T-helper 17 cell (primary cell): ENCODE results near the gene ARHGAP36. TPM values are rescaled to one million over a fixed set of nuclear protein-coding genes. Genes with fewer than 3 reads are reported as not detected.
A peak's percentile ranks its signal among the peaks of the same experiment; 100 is the strongest.

Experiments used
- ATAC-seq: fragments of 150-1000 bp; cut with Tn5 transposase; 2 replicates; pipeline ENCODE4 v1.10.0; 2021; ENCODE audit warnings: mild to moderate bottlenecking, moderate library complexity
- DNase-seq, 3 donors: peaks; one replicate each; pipeline versions ENCODE4 v3.0.0 to v3.0.0-alpha.2; 2020 to 2021
- H3K9me3 ChIP-seq: one replicate; pipeline ENCODE4 v1.7.0; 2013; ENCODE audit warnings: low read length, mild to moderate bottlenecking; ENCODE audit not compliant: control insufficient read depth, poor library complexity, severe bottlenecking
- H3K27ac Mint-ChIP-seq: one replicate; pipeline ENCODE4 v1.8.0; 2022; ENCODE audit warnings: mild to moderate bottlenecking, moderate library complexity, mixed read lengths
- H3K27me3 Mint-ChIP-seq: one replicate; pipeline ENCODE4 v1.8.0; 2022; ENCODE audit warnings: mixed read lengths
- H3K36me3 Mint-ChIP-seq: one replicate; pipeline ENCODE4 v1.8.0; 2022; ENCODE audit warnings: low read depth, mixed read lengths
- H3K4me1 Mint-ChIP-seq: one replicate; pipeline ENCODE4 v1.8.0; 2022; ENCODE audit warnings: mild to moderate bottlenecking, mixed read lengths
- H3K4me3 Mint-ChIP-seq: one replicate; pipeline ENCODE4 v1.8.0; 2022; ENCODE audit warnings: mild to moderate bottlenecking, moderate library complexity, mixed read lengths
- total RNA-seq, 4 donors: library from RNA in 2 of 4; stranded (reverse) in 2 of 4; gene quantifications; one replicate each; pipeline ENCODE4 v1.2.3 and lab custom pipeline; 2022 to 2026

The ARHGAP36 gene, protein sequence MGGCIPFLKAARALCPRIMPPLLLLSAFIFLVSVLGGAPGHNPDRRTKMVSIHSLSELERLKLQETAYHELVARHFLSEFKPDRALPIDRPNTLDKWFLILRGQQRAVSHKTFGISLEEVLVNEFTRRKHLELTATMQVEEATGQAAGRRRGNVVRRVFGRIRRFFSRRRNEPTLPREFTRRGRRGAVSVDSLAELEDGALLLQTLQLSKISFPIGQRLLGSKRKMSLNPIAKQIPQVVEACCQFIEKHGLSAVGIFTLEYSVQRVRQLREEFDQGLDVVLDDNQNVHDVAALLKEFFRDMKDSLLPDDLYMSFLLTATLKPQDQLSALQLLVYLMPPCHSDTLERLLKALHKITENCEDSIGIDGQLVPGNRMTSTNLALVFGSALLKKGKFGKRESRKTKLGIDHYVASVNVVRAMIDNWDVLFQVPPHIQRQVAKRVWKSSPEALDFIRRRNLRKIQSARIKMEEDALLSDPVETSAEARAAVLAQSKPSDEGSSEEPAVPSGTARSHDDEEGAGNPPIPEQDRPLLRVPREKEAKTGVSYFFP
- not detected for total RNA-seq
- 0 reads per million in 2 donors for total RNA-seq (lab: John Stamatoyannopoulos, UW)

DNA sequence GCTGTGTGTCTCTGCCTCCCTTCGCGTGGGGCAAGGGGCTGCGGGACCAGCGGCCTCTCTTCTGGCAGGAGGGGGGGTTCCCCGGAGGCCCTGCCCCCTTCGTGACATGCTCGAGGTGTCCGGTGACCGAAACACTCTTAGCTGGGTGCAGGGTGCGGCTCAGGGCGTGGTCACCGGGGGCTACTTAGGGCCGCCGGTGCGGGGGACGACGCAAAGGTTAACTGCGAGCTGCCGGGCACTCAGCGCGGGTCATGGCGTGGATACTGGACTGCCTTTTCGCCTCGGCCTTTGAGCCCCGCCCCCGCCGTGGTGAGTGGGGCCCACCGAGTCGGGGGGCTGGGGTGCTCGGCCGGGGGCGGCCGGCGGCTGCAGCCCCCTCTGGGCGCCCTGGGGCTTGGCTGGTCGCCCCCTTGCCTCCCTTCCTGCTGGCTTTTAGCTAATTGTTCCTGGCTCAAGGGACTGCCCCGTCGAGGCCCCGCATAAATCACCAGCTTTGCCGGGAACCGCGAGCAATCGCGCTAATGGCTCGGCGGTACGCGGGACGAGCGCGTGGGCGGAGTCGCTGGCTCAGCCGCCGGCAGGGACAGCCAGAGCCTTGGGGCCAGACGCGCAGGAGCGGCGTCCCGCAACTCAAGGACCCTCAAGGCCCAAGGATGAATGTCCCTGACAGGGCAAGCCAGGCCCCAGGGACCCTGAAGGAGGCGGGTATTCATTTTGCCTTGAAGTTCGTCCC, at the start of gene ARHGAP36:
Gene ARHGAP36, plus strand, starts transcription at position 211 of the 733 bp plus-strand sequence. CDS start 23,320 bp downstream, outside the sequence.
- H3K27me3 Mint-ChIP-seq = peaks cover 28% of the 10 kb centered on the region
- no peaks in the 10 kb centered on the region for H3K36me3 Mint-ChIP-seq
- H3K4me3 Mint-ChIP-seq = peak within 1 kb of the TSS; percentile 55
- no peak within 1 kb of the TSS for H3K27ac Mint-ChIP-seq
- no peak for ATAC-seq
- DNase-seq = no peak
- no peaks in the 10 kb centered on the region for H3K4me1 Mint-ChIP-seq
- no peaks in the 10 kb centered on the region for H3K9me3 ChIP-seq

DNA sequence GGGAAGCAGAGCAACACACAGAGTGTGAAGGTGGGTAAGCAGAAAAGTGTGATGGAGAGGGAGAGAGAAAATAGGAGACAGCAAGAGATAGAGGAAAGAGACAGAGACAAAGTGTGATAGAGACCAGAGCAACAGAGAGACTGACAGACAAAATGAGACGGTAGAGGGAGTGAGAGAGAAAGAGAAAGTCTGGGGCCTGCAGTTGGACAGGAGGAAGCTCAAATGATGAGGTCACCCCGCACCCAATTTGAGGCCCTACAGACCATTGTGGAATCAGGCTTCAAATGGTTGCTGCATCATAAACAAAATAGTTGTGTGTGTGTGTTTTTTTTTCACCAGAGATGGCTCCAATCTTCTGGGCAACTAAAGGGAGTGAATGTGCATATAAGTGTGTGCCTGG, 48.0 kb upstream of the ARHGAP36 start:
- no peaks in the 10 kb centered on the region for H3K9me3 ChIP-seq
- no peak for ATAC-seq

GRCh38 chrX:131025336-131025735, 32.8 kb upstream of the ARHGAP36 start:
- H3K9me3 ChIP-seq = no peaks in the 10 kb centered on the region
- Mint-ChIP-seq H3K4me1 (no peaks in the 10 kb centered on the region), H3K4me3 (no peak overlapping the region), H3K36me3 (no peaks in the 10 kb centered on the region), H3K27ac (no peak overlapping the region), H3K27me3 (peaks cover 4% of the 10 kb centered on the region)
- DNase-seq (no peak), ATAC-seq (no peak)

More for the DNA sequence above, 48.0 kb upstream of the ARHGAP36 start:
- no peak for DNase-seq
- Mint-ChIP-seq H3K36me3 (peaks cover 2% of the 10 kb centered on the region), H3K4me3 (no peak overlapping the region), H3K4me1 (no peaks in the 10 kb centered on the region), H3K27me3 (no peaks in the 10 kb centered on the region), H3K27ac (no peak overlapping the region)

- H3K36me3 Mint-ChIP-seq = no peaks in the 10 kb centered on the region
- ATAC-seq = no peak
These were observed 25.6 kb upstream of the ARHGAP36 start for GRCh38 chrX:131032354-131033230.

DNA sequence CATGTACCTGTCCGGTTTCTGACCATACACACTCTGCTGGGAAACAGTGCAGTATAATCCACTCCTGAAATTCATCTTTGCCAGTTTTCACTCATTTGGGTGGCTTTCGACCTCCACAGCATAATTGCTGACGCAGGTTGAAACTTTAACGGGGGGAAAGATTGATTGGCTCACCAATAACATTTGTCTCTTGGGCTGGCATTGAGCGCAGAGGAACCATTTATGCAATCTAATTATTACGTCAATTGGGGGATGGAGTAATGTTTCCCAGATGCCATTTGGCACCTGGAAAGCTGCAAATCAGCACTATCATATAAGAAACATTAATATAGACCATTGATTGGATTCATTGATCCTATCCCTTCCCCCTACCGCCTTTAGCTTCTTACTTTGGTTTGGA, 24.1 kb upstream of the ARHGAP36 start:
- no peaks in the 10 kb centered on the region for H3K9me3 ChIP-seq
- ATAC-seq (no peak), DNase-seq (no peak)
- Mint-ChIP-seq H3K27ac (no peak overlapping the region), H3K36me3 (no peaks in the 10 kb centered on the region), H3K27me3 (peaks cover 6% of the 10 kb centered on the region), H3K4me3 (no peak overlapping the region), H3K4me1 (no peaks in the 10 kb centered on the region)

More at GRCh38 chrX:131032354-131033230, 25.6 kb upstream of the ARHGAP36 start:
- no peak for DNase-seq
- Mint-ChIP-seq H3K27me3 (peaks cover 6% of the 10 kb centered on the region), H3K27ac (no peak overlapping the region), H3K4me1 (no peaks in the 10 kb centered on the region), H3K4me3 (no peak overlapping the region)
- no peaks in the 10 kb centered on the region for H3K9me3 ChIP-seq

- H3K27me3 Mint-ChIP-seq = peaks cover 19% of the 10 kb centered on the region
- no peaks in the 10 kb centered on the region for H3K36me3 Mint-ChIP-seq
- H3K9me3 ChIP-seq = no peaks in the 10 kb centered on the region
- no peak overlapping the region for H3K4me3 Mint-ChIP-seq
- no peak overlapping the region for H3K27ac Mint-ChIP-seq
- H3K4me1 Mint-ChIP-seq = no peaks in the 10 kb centered on the region
- no peak for ATAC-seq
- no peak for DNase-seq
These were observed 17.4 kb upstream of the ARHGAP36 start for GRCh38 chrX:131040781-131041180.

GRCh38 chrX:131041667-131042066, 16.5 kb upstream of the ARHGAP36 start:
- no peak overlapping the region for H3K4me3 Mint-ChIP-seq
- DNase-seq (no peak), ATAC-seq (no peak)
- H3K4me1 Mint-ChIP-seq = no peaks in the 10 kb centered on the region
- H3K27me3 Mint-ChIP-seq = peaks cover 28% of the 10 kb centered on the region
- no peaks in the 10 kb centered on the region for H3K36me3 Mint-ChIP-seq
- no peak overlapping the region for H3K27ac Mint-ChIP-seq
- H3K9me3 ChIP-seq = no peaks in the 10 kb centered on the region

DNA sequence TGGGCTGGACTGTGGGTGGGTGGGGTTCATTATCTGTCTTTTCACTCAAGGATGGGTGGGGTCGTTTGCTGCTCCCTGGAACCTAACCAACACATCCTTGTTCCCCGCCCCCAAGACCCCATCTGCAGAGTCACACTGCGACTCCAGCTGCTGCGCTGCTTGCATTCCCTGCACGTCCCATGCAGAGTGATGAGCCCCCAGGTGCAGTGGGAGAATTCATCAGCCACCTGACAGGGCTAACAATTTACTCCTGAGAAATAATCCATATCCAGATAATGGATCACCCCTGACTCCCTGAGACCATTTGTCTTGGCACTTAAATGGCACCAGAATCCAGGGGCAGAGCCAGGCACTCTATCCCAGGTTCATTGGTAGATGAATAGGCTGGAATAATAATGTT, 12.4 kb upstream of the ARHGAP36 start:
- Mint-ChIP-seq H3K4me3 (no peak overlapping the region), H3K27me3 (peaks cover 24% of the 10 kb centered on the region), H3K27ac (no peak overlapping the region), H3K4me1 (no peaks in the 10 kb centered on the region), H3K36me3 (no peaks in the 10 kb centered on the region)
- DNase-seq = no peak
- no peaks in the 10 kb centered on the region for H3K9me3 ChIP-seq
- ATAC-seq = no peak

DNA sequence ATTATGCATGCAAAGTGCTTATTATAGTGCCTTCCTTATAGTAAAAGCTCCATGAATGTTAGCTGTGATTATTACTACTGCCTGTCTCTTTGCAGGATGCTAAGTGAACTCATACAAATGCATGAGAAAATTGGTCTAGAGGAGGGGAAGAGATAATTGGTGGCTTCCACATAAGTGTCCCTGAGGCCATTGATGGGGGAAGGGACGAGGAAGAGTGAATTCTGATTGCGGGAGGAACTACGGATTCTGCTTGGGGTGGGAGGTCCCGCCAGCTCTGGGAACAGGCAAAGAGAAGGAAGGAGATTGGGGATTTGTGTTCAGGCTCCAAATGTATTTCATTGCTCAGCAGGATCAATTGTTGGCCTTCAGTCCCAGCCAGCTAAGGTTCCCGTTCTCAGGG, 11.6 kb upstream of the ARHGAP36 start:
- Mint-ChIP-seq H3K36me3 (no peaks in the 10 kb centered on the region), H3K27ac (no peak overlapping the region), H3K4me1 (no peaks in the 10 kb centered on the region), H3K4me3 (no peak overlapping the region), H3K27me3 (peaks cover 24% of the 10 kb centered on the region)
- DNase-seq (no peak), ATAC-seq (no peak)
- no peaks in the 10 kb centered on the region for H3K9me3 ChIP-seq

GRCh38 chrX:131047180-131047579, 11.0 kb upstream of the ARHGAP36 start:
- Mint-ChIP-seq H3K27ac (no peak overlapping the region), H3K36me3 (no peaks in the 10 kb centered on the region), H3K4me1 (no peaks in the 10 kb centered on the region), H3K4me3 (no peak overlapping the region), H3K27me3 (peaks cover 24% of the 10 kb centered on the region)
- no peaks in the 10 kb centered on the region for H3K9me3 ChIP-seq
- DNase-seq = no peak
- no peak for ATAC-seq

DNA sequence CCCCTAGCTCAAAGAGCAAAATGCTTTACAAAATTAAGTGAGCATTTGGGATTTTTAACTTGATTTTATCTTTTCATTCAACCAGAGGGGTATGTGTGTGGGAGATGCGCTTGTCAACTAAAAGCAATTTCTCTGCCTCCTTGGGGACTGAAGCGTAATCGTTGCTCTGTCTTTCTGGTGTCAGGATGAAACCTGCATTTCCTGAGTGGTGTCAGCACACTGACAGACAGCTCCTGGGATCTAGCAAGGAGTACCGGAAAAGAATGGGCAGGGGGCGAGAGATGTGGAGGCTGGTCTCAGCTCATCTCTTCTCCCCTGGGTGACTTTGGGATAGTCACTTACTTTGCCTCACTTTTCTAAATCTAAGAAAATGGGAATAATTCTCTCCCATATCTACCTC, 5.1 kb upstream of the ARHGAP36 start:
- DNase-seq (no peak), ATAC-seq (no peak)
- Mint-ChIP-seq H3K27ac (no peak overlapping the region), H3K36me3 (no peaks in the 10 kb centered on the region), H3K4me1 (no peaks in the 10 kb centered on the region), H3K4me3 (no peak overlapping the region), H3K27me3 (peaks cover 4% of the 10 kb centered on the region)
- H3K9me3 ChIP-seq = no peaks in the 10 kb centered on the region

GRCh38 chrX:131054906-131055305, 3.2 kb upstream of the ARHGAP36 start:
- H3K4me3 Mint-ChIP-seq = no peak overlapping the region
- ATAC-seq = no peak
- H3K27me3 Mint-ChIP-seq = peaks cover 15% of the 10 kb centered on the region
- no peaks in the 10 kb centered on the region for H3K4me1 Mint-ChIP-seq
- no peaks in the 10 kb centered on the region for H3K9me3 ChIP-seq
- H3K27ac Mint-ChIP-seq = no peak overlapping the region
- no peak for DNase-seq
- H3K36me3 Mint-ChIP-seq = no peaks in the 10 kb centered on the region

GRCh38 chrX:131057706-131058105, 440 bp upstream of the ARHGAP36 start:
- Mint-ChIP-seq H3K4me1 (no peaks in the 10 kb centered on the region), H3K36me3 (no peaks in the 10 kb centered on the region), H3K4me3 (no peak overlapping the region), H3K27ac (no peak overlapping the region), H3K27me3 (peaks cover 28% of the 10 kb centered on the region)
- ATAC-seq (no peak), DNase-seq (no peak)
- H3K9me3 ChIP-seq = no peaks in the 10 kb centered on the region
